ENCODE results near the gene GRM2.

- TF ChIP-seq CTCF (IDR thresholded peaks at IDR 0.05; ENCODE audit: borderline replicate concordance, extremely low read depth, low read length, poor library complexity, severe bottlenecking) (no peak), EZH2 (IDR thresholded peaks at IDR 0.05; ENCODE audit: borderline replicate concordance, low read depth, low read length, severe bottlenecking) (no peak)
Measured at GRCh38 chr3:51691021-51691420, 15.8 kb upstream of the GRM2 start.

All from DND-41 (cell line).